ENCODE data around the gene MPZ.

DNA sequence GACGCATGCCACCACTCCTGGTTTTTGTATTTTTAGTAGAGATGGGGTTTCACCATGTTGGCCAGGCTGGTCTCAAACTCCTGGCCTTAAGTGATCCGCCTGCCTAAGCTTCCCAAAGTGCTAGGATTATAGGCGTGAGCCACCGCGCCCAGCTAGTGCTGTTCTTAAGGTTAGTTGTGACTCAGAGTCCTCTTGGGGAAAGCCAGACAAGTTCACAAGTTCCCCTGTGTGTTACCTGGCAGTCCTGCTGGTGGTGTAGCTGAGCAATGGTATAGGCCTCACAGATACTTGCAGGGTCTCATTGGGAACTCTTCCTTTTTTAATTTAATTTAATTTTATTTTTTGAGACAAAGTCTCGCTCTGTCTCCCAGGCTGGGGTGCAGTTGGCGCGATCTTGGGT lies 47.3 kb upstream of the MPZ start:
- TF ChIP-seq, protein P1, sequence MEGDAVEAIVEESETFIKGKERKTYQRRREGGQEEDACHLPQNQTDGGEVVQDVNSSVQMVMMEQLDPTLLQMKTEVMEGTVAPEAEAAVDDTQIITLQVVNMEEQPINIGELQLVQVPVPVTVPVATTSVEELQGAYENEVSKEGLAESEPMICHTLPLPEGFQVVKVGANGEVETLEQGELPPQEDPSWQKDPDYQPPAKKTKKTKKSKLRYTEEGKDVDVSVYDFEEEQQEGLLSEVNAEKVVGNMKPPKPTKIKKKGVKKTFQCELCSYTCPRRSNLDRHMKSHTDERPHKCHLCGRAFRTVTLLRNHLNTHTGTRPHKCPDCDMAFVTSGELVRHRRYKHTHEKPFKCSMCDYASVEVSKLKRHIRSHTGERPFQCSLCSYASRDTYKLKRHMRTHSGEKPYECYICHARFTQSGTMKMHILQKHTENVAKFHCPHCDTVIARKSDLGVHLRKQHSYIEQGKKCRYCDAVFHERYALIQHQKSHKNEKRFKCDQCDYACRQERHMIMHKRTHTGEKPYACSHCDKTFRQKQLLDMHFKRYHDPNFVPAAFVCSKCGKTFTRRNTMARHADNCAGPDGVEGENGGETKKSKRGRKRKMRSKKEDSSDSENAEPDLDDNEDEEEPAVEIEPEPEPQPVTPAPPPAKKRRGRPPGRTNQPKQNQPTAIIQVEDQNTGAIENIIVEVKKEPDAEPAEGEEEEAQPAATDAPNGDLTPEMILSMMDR (conservative IDR thresholded peaks at IDR 0.05) = no peak
- no peak for TF ChIP-seq ZFX (IDR thresholded peaks at IDR 0.05)
